Measurements from ENCODE around the gene ANLN.
"Not testable (repeated sequence)": the region's sequence is repeated elsewhere in the genome, so short reads cannot be mapped to it uniquely, and the experiment has no call there.

ANLN gene

DNA sequence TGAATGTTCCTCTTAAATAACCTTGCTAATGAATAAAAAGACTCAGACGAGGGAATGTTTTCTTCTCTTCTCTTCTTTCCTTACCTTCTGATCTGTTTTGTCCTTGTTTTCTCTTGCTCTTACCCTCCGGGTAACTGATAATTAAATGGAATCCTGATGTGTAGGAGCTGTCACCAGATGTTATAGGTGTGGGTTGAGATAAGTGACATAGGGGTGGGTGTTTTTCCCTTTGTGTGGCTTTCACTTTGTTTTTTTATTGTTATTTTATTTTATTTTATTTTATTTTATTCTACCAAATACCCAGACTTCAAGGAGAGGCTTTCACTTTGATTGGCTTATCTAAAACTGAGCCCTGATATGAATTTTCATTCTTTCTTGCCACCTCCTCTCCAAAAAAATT lies 25.5 kb downstream of the ANLN start:
- DNase-seq: no peak

DNA sequence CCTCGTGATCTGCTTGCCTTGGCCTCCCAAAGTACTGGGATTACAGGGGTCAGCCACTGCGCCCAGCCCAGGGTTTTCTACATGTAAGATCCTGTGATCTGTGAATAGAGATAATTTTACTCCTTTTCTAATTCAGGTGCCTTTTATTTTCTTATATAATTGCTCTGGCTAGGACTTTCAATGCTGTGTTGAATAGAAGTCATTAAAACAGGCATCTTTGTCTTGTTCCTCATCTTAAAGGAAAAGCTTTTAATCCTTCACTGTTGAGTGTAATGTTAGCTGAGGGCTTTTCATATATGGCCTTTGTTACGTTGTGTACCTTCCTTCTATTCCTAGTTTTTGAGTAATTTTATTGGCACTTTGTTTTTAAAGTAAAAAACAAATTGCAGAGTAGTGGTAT lies 26.6 kb downstream of the ANLN start:
- DNase-seq: no peak

DNA sequence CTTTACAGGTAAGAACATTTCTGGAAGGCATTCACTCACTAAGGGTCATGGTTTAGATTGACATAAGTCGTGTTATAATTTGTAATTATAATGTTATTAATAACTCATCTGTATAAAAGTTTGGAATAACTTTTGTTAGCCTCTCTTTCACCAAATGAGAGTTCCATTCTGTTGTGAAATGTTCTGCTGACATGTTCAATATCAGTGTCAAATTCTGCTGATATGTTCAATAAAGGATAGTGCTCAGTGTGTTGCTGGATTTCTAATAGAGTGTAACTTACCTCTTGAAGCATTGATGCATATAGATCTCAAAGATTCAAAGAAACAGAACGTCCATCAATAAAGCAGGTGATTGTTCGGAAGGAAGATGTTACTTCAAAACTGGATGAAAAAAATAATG lies 30.6 kb downstream of the ANLN start:
- DNase-seq: no peak

DNA sequence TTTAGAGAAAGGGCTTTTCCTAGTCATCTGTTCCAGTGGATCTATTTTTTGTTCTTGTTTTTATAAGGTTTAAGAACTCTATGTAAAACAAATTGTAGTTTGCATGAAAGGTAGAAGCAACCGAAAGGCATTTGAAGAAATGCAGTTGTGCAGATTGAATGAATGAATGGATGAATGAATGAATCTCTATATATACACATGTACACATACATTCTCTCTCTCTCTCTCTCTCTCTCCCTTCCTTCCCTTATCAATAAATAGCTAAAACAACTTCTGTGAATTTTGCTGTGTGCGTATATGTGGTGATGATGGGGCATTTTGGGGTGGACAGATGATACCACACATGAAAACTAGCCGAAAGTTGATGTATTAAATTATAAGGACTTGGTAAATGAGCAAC lies 32.4 kb downstream of the ANLN start:
- no peak for DNase-seq

DNA sequence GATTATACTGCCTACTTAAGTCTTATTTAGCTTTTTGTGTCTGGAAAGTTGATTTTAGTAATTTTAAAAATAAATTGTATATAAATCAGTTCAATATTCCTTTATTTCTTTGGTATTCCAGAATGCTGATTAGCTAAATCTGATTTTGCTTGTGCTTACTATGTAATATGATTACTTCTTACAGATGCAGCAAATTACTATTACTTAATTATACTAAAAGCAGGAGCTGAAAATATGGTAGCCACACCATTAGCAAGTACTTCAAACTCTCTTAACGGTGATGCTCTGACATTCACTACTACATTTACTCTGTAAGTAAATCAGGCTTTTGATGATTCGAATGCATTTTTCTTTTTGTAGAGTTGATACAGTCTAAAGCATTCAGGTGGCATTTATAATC lies 34.0 kb downstream of the ANLN start:
- DNase-seq: no peak

- no peak for DNase-seq
Observed at GRCh38 chr7:36430186-36430585, 40.5 kb downstream of the ANLN start.

DNA sequence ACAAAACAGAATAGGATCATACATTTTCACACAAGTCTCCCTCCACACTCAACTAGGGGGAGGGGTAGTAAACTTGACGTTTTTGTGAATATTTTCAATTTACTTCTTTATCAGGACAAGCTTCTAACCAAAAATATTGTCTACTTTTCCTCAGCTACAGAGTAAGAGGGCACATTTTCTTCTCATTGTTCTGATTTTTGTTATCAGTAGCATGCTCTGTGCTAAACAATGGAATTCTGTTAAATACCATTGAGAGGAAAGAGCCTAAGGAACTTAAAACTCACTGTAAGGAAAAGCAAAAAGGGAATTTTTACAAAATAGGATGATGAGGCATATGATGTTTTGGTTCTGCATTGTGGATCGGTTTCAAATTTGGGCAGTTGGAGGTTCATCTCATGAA lies 41.2 kb downstream of the ANLN start:
- no peak for DNase-seq

DNA sequence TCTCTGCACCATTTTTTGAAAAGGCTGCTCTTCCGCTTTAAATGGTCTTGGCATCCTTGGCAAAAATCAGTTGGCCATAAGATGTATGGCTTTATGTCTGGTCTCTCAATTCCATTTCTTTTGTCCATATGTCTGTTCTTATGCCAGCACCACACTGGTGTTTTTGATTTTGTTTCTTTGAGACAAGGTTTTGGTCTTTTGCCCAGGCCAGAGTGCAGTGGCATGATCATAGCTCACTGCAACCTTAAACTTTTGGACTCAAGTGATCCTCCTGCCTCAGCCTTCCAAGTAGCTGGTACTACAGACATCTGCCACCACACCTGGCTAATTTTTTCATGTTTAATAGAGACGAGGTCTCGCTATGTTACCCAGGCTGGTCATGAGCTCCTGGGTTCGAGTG lies 48.5 kb downstream of the ANLN start:
- no peak for DNase-seq

- DNase-seq: no peak
Observed at GRCh38 chr7:36439624-36440023, 50.0 kb downstream of the ANLN start.

- DNase-seq: no peak
Observed at GRCh38 chr7:36440880-36441279, 51.2 kb downstream of the ANLN start.

GRCh38 chr7:36441344-36442022 lies 51.8 kb downstream of the ANLN start:
- no peak for DNase-seq

DNA sequence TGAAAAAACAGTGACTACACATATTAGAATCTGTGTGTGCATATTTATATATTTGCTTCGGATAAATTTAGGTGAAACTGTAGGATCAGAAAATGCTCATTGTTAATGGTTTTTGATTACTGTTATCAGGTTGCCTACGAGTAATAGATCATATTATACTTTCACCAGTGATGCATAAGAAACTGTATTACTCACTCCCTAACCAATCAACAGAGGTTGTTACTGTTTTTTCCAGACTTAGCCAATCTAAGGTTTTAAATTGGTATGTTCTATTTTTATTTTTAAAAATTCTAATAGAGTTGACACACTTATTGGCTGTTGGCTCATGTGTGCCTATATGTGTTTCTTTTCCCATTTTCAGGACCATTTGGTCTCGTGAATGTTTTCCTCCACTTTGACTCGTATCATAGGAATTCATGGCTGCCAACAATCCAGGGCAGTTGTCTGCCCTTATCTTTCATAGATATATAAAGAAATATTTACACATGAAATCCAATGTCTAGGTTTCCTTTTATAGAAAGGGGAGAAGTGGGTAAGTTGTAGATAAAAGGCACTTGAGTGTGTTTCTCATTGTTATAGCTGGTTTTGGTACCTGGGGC lies 59.2 kb downstream of the ANLN start:
- no peak for DNase-seq

DNA sequence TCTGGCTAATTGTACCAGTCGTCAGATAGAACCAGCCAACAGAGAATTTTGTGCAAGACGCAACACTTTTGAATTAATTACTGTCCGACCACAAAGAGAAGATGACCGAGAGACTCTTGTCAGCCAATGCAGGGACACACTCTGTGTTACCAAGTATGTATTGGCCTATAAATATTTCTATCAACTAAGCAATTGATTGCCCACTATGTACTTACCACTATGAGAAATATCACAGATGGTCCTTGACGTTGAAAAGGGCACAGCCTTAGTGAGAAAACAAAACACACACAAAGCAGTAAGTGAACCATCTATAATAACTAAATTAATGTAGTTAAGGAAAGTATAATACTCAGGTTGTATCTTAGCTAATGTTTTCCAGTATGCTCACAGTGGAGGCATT lies 60.0 kb downstream of the ANLN start:
- no peak for DNase-seq

GRCh38 chr7:36453769-36454168 lies 64.1 kb downstream of the ANLN start:
- DNase-seq: no peak

DNA sequence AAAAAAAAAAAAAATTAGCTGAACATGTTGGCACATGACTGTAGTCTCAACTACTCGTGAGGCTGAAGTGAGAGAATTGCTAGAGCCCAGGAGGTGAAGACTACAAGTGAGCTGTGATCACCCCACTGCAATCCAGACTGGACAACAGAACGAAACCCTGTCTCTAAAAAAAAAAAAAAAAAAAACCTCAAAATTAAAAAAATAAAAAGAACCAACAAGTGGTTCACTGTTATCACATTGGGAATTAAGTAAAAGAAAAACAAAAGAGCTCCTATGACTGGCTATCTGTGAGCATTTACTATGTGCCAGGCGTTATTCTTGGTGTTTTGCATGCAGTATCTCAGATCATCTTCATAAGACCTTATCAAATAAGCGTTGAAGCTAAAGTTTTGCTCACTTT lies 66.0 kb downstream of the ANLN start:
- DNase-seq: no peak

GRCh38 chr7:36456138-36456537 lies 66.5 kb downstream of the ANLN start:
- DNase-seq: no peak

DNA sequence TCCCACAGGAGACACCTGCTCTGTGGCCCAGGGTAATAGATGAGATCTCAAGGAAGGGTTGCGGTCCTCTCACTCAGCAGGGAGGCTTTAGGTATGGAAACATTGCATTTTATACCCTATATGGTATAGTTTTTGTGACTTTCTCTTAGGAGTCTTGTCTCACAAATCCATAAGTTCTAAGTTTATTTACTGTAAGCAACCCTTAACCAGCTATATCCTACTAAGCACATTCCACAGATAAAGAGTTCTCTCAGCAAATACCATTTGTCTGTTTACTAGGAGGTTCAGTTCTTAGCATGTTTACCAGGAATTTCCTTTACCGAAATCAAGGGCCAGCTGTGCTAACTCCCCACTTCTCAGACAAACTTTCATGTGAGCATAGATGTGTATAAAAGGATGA lies 66.9 kb downstream of the ANLN start:
- no peak for DNase-seq

DNA sequence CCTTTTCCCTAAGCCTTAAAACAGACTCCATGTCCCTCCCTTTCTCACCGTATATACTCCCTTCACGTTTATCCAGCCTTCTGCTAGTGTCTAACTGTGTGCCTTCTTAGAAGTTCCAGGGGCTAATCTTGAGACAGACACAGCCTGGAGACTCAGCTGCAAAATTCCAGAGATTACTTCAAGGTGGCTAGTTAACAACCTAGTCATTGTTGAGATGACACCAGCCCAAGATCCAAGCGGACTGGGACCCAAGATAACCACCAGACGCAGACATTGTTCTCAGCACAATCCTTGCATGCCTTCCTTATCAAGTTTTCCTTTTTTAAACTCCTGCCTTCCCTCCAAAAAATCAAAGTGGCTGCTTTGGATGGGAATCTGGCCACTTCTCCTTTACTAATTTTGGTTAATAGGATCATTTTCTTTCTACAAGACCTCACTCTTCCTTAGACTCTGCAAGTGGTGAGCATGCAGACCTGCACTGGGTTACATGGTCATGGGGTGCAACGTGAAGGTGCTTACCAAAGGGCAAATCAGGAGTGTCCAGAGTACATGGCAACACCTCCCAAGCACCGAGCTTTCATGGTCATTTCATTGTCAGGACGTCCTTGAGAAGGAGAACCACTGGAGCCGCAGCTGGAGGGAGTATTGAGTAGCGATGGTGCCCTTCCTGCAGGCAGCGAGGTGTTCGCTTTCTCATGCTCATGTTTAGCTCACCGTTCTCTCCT lies 69.7 kb downstream of the ANLN start:
- no peak for DNase-seq

DNA sequence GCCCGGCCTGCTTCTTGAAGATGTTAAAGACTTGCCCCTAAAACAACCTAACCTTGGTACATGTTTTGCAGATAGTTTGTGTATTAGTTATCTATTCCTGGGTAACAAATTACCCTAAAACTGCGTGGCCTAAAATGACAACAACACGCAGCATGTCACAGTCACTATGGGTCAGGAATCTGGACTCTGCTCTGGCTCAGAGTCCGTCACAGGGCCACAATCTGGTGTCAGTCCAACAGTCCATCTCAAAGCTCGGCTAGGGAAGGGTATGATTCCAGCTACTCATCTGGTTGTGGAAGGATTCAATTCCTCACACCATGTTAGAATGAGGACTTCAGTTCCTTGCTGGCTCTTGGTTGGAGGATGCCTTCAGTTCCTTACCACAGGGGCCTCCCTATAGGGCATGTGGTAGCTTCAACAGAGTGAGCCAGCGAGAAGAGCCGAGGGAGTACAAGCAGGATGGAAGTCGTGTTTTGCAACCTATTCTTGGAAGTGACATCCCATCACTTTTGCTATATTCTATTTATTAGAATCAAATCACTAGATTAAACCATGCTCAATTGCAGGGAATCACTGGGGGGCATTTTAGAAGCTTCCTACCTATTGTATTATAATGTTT lies 71.3 kb downstream of the ANLN start:
- DNase-seq: no peak

DNA sequence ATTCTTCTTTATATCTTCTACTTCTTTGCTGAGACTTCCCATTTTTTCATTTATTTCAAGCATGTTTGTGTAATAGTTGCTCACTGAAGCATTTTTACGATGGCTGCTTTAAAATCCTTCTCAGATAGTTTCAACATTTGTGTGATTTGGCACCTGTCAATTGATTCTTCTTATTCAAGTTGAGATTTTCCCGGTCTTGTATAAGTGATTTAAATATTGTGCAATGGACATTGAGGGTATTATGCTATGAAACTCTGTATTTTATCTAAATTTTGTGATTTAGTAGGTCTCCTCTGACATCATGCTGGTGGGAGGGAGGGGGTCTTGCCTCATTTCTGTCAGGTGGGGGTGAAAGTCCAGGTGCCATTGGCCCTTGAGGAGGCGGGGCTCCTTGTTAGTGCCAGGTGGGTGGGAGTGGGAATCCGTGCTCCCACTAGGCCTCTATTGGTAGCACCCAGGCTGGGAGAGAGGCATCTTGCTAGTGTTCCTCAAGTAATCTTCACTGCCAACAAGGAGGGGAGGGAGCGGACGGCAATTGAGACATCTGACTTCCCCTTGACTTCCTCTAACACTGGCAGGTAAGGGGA lies 73.0 kb downstream of the ANLN start:
- DNase-seq: no peak

DNA sequence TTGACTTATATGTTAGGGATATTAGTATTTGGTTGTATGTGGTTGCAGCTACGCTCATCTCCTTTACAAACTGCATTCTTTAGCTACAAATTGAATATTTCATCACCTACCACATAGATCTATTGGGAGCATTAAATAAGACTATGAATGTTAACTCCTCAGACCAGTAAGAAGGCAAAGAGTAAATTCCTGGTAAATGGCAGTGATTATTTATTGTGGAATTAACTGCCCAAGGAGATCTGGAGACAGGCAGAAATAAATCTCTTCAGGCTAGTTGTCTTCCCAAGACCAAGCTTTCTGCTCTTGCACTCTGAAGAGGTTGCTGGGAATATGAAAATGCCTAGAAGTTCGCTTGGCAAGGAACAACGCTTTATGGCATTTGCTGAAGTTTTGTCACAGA lies 74.6 kb downstream of the ANLN start:
- DNase-seq: no peak

GRCh38 chr7:36466001-36466400 lies 76.3 kb downstream of the ANLN start:
- DNase-seq: not testable (repeated sequence)

DNA sequence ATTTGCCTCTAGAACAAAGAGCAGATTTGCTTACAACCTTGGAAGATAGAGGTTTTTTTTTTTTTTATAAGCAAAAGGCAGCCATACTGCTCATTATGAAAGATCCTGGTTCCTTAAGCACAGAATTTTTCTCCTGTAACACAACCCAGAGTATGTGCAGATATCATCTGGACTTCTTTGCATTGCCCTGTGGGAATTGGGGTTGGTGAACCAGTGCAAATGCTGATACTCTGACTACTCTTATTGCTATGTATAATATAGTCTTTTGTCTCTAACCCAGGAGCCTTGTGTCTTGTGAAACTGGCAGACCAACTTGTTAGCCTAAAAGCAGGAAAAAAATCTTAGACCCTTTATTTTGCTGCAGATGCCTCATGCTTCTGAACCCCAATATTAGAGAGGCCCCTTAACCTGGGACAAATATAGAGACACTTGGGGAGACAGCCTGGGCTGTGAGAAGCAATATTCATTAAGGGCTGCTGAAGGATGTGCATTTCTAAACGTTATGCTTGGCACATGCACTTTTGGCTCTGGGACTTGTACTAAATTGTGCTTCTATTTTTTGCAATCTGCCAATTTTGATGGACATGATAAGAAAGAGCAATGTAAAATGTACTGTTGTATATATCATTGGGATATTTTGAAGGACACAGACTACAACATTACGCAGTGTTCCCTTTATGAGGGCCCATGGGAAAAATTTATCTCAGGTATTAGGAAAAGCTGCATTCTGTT lies 78.9 kb downstream of the ANLN start:
- no peak for DNase-seq
